HepG2 (cell line): ENCODE measurements around the gene C1QTNF6. TPM values are rescaled to one million over a fixed set of nuclear protein-coding genes. Genes with fewer than 3 reads are reported as not detected.

ENCODE experiments used
- BORCS8-MEF2B ChIP-seq: sonication (generic); formaldehyde crosslinking; IDR thresholded peaks from 2 replicates; pipeline ENCODE4 v1.8.0; 2022; ENCODE audit warnings: mild to moderate bottlenecking, missing genetic modification reagents
- CBX1 ChIP-seq: IDR thresholded peaks from one replicate; pipeline ENCODE4 v1.6.1; 2016; ENCODE audit warnings: antibody characterized with exemption, low read depth
- CCAR2 ChIP-seq: fragments of 200-400 bp; formaldehyde crosslinking; optimal IDR thresholded peaks from 2 replicates; pipeline ENCODE3; 2018; ENCODE audit warnings: low read depth, mild to moderate bottlenecking, low read length, moderate library complexity
- GPN1 ChIP-seq: sonication (generic); formaldehyde crosslinking; IDR thresholded peaks from 2 replicates; pipeline ENCODE4 v1.5.1; 2020; ENCODE audit warnings: missing genetic modification reagents, borderline replicate concordance
- GTF3A ChIP-seq: sonication (generic); formaldehyde crosslinking; conservative IDR thresholded peaks from 2 replicates; pipeline ENCODE4 v1.4.0; 2020; ENCODE audit warnings: mild to moderate bottlenecking, missing genetic modification reagents
- MLLT10 ChIP-seq: sonication (generic); formaldehyde crosslinking; IDR thresholded peaks from 2 replicates; pipeline ENCODE4 v1.4.0; 2020; ENCODE audit warnings: missing genetic modification reagents
- NFE2L2 ChIP-seq: fragments of 150-350 bp; IDR thresholded peaks from 2 replicates; pipeline ENCODE4 v1.6.1; 2014; ENCODE audit warnings: low read length
- NFIC ChIP-seq: IDR thresholded peaks from 2 replicates; pipeline ENCODE4 v1.6.1; 2012; ENCODE audit warnings: mild to moderate bottlenecking, low read length, inconsistent platforms
- RARA ChIP-seq: IDR thresholded peaks from 2 replicates; pipeline ENCODE4 v1.6.1; 2016; ENCODE audit warnings: missing genetic modification reagents, missing compliant biosample characterization
- SATB2 ChIP-seq: sonication (generic); formaldehyde crosslinking; IDR thresholded peaks from 2 replicates; pipeline ENCODE4 v1.5.0; 2020; ENCODE audit warnings: missing genetic modification reagents
- XBP1 ChIP-seq: sonication (generic); formaldehyde crosslinking; IDR thresholded peaks from 2 replicates; pipeline ENCODE4 v1.5.0; 2020; ENCODE audit warnings: missing genetic modification reagents
- ZFP36L1 ChIP-seq: sonication (generic); formaldehyde crosslinking; IDR thresholded peaks from 2 replicates; pipeline ENCODE4 v1.8.0; 2022; ENCODE audit warnings: mild to moderate bottlenecking, missing genetic modification reagents, moderate library complexity
- ZFP36L2 ChIP-seq: sonication (generic); formaldehyde crosslinking; IDR thresholded peaks from 2 replicates; pipeline ENCODE4 v1.4.0; 2020; ENCODE audit warnings: missing genetic modification reagents
- ZNF329 ChIP-seq: sonication (generic); formaldehyde crosslinking; IDR thresholded peaks from 2 replicates; pipeline ENCODE4 v1.9.0; 2021; ENCODE audit warnings: low read depth, mild to moderate bottlenecking, missing genetic modification reagents
- ZNF337 ChIP-seq: sonication (generic); formaldehyde crosslinking; IDR thresholded peaks from 2 replicates; pipeline ENCODE4 v1.5.1; 2020; ENCODE audit warnings: missing genetic modification reagents, low read depth, mild to moderate bottlenecking, borderline replicate concordance
- ZNF547 ChIP-seq: sonication (generic); formaldehyde crosslinking; IDR thresholded peaks from 2 replicates; pipeline ENCODE4 v1.5.1; 2020; ENCODE audit warnings: mild to moderate bottlenecking, missing genetic modification reagents
- ZNF570 ChIP-seq: sonication (generic); formaldehyde crosslinking; IDR thresholded peaks from 2 replicates; pipeline ENCODE4 v1.4.0; 2020; ENCODE audit warnings: mild to moderate bottlenecking, missing genetic modification reagents, borderline replicate concordance
- ZNF598 ChIP-seq: sonication (generic); formaldehyde crosslinking; IDR thresholded peaks from 2 replicates; pipeline ENCODE4 v1.5.1; 2020; ENCODE audit warnings: mild to moderate bottlenecking, missing genetic modification reagents, borderline replicate concordance
- ZNF660 ChIP-seq: sonication (generic); formaldehyde crosslinking; IDR thresholded peaks from 2 replicates; pipeline ENCODE4 v1.5.1; 2020; ENCODE audit warnings: mild to moderate bottlenecking, low read depth, missing genetic modification reagents, borderline replicate concordance
- ZNF766 ChIP-seq: sonication (generic); formaldehyde crosslinking; IDR thresholded peaks from 2 replicates; pipeline ENCODE4 v1.5.0; 2020; ENCODE audit warnings: missing genetic modification reagents, borderline replicate concordance
- ZSCAN20 ChIP-seq: sonication (generic); formaldehyde crosslinking; IDR thresholded peaks from 2 replicates; pipeline ENCODE4 v1.4.0; 2020; ENCODE audit warnings: missing genetic modification reagents, mild to moderate bottlenecking, borderline replicate concordance
- polyA plus RNA-seq, 8 experiments: library from polyadenylated mRNA; depleted of rRNA in 3 of 8; stranded (reverse) in 7 of 8; unstranded in 1 of 8; fragments of >200 nt; fragmentation: Illumina TruSeq in 4 of 8; extraction: Trizol in 4 of 8; gene quantifications; 2 replicates each; pipeline versions ENCODE4 v1.2.1 to v1.2.3, GENCODE V29; 2011 to 2016; ENCODE audit warnings: low read depth in 4 of 8, missing spikeins in 1 of 8, mixed read lengths in 1 of 8; ENCODE audit not compliant: insufficient read depth in 1 of 8
- total RNA-seq, 5 experiments: library from RNA; depleted of rRNA; stranded (reverse); fragments of >200 nt; fragmentation: Illumina TruSeq; extraction: Trizol; gene quantifications; 2 replicates each; pipeline ENCODE4 v1.2.3, GENCODE V29; 2016; ENCODE audit warnings: low read depth in 1 of 5
- TF ChIP-seq, protein P1 (sequence below): sonication (generic); formaldehyde crosslinking; IDR thresholded peaks from 2 replicates; pipeline ENCODE4 v1.8.1; 2023; ENCODE audit warnings: mild to moderate bottlenecking, missing genetic modification reagents
- TF ChIP-seq, protein P2 (sequence below): sonication (generic); formaldehyde crosslinking; IDR thresholded peaks from 2 replicates; pipeline ENCODE4 v1.9.0; 2022; ENCODE audit warnings: low read depth, missing genetic modification reagents
- TF ChIP-seq, protein P3 (sequence below): sonication (generic); formaldehyde crosslinking; IDR thresholded peaks from 2 replicates; pipeline ENCODE4 v1.5.1; 2020; ENCODE audit warnings: mild to moderate bottlenecking, moderate library complexity, missing genetic modification reagents
- TF ChIP-seq, protein P4 (sequence below): sonication (generic); formaldehyde crosslinking; IDR thresholded peaks from 2 replicates; pipeline ENCODE4 v1.8.0; 2022; ENCODE audit warnings: missing genetic modification reagents, mild to moderate bottlenecking, inconsistent platforms, borderline replicate concordance

C1QTNF6 gene
- total and polyA plus RNA-seq, 2 of the 13 experiments (the other 11 are each of a cell fraction or from before 2014, with no cell fraction given): 2.7 to 6.9 TPM

DNA sequence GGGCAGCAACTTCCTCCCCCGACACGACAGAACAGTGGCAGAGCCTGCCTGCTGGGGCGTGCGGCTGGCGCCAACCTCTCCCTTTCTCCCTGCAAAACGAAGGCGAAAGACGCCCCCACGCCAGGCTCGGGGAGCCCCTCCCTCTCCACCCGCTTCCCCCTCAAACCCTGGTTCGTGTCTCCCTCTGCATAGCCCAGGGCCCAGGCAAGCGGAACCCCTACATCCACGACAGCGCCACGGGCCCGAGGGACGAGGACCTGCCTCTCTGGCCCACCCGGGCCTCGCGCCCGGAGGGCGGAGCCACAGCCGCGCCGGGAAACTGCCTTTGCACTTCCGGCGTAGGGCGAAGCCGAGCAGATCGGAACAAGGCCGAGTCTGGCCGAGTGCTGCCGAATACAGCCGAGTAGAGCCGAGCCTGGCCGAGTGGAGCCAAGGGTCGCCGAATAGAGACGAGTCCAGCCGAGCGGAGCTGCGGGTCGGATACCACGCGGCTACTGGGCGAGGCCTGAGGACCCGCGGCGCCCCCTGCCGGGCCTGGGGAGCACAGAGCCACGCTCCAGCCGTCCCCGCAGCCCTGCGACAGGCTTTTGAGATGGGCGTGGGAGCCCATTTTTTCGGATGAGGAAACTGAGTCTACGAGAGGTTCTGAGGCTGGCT lies 11.2 kb upstream of the C1QTNF6 start (continued):
- TF ChIP-seq ZNF547 (CRISPR knock-in tag): 0 out of 2 replicates have a peak, but pooled peaks have one; percentile 79
- TF ChIP-seq, protein P1, sequence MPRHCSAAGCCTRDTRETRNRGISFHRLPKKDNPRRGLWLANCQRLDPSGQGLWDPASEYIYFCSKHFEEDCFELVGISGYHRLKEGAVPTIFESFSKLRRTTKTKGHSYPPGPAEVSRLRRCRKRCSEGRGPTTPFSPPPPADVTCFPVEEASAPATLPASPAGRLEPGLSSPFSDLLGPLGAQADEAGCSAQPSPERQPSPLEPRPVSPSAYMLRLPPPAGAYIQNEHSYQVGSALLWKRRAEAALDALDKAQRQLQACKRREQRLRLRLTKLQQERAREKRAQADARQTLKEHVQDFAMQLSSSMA (CRISPR knock-in tag): no peak; the same call in 1 of the 2 replicates
- peak; percentile 55; the same call in 1 of the 2 replicates for TF ChIP-seq ZNF329 (CRISPR knock-in tag)
- TF ChIP-seq CCAR2: no peak
- no peak; the same call in 1 of the 2 replicates for TF ChIP-seq RARA (CRISPR knock-in tag)
- no peak for TF ChIP-seq NFIC
- TF ChIP-seq ZNF660 (CRISPR knock-in tag): no peak
- no peak for TF ChIP-seq ZNF570
- TF ChIP-seq NFE2L2: no peak
- no peak for TF ChIP-seq ZFP36L2
- TF ChIP-seq ZSCAN20 (CRISPR knock-in tag): 0 out of 2 replicates have a peak, but pooled peaks have one; percentile 50
- TF ChIP-seq CBX1: peak; percentile 93
- TF ChIP-seq XBP1 (CRISPR knock-in tag): 0 out of 2 replicates have a peak, but pooled peaks have one; percentile 0
- 0 out of 2 replicates have a peak, but pooled peaks have one; percentile 72 for TF ChIP-seq ZNF598 (CRISPR knock-in tag)
- TF ChIP-seq ZFP36L1 (CRISPR knock-in tag): no peak
- TF ChIP-seq SATB2: no peak; the same call in 1 of the 2 replicates
- TF ChIP-seq, protein P2, sequence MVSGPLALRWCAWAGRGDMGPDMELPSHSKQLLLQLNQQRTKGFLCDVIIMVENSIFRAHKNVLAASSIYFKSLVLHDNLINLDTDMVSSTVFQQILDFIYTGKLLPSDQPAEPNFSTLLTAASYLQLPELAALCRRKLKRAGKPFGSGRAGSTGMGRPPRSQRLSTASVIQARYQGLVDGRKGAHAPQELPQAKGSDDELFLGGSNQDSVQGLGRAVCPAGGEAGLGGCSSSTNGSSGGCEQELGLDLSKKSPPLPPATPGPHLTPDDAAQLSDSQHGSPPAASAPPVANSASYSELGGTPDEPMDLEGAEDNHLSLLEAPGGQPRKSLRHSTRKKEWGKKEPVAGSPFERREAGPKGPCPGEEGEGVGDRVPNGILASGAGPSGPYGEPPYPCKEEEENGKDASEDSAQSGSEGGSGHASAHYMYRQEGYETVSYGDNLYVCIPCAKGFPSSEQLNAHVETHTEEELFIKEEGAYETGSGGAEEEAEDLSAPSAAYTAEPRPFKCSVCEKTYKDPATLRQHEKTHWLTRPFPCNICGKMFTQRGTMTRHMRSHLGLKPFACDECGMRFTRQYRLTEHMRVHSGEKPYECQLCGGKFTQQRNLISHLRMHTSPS (CRISPR knock-in tag): peak; percentile 59; the same call in 1 of the 2 replicates
- no peak for TF ChIP-seq MLLT10 (CRISPR knock-in tag)
- TF ChIP-seq BORCS8-MEF2B (CRISPR knock-in tag): peak; percentile 69; the same call in 1 of the 2 replicates
- TF ChIP-seq, protein P3, sequence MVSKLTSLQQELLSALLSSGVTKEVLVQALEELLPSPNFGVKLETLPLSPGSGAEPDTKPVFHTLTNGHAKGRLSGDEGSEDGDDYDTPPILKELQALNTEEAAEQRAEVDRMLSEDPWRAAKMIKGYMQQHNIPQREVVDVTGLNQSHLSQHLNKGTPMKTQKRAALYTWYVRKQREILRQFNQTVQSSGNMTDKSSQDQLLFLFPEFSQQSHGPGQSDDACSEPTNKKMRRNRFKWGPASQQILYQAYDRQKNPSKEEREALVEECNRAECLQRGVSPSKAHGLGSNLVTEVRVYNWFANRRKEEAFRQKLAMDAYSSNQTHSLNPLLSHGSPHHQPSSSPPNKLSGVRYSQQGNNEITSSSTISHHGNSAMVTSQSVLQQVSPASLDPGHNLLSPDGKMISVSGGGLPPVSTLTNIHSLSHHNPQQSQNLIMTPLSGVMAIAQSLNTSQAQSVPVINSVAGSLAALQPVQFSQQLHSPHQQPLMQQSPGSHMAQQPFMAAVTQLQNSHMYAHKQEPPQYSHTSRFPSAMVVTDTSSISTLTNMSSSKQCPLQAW: no peak; the same call in none of the 2 replicates
- peak; percentile 78; the same call in 1 of the 2 replicates for TF ChIP-seq ZNF766 (CRISPR knock-in tag)
- peak; percentile 42; the same call in 1 of the 2 replicates for TF ChIP-seq ZNF337 (CRISPR knock-in tag)
- TF ChIP-seq, protein P4, sequence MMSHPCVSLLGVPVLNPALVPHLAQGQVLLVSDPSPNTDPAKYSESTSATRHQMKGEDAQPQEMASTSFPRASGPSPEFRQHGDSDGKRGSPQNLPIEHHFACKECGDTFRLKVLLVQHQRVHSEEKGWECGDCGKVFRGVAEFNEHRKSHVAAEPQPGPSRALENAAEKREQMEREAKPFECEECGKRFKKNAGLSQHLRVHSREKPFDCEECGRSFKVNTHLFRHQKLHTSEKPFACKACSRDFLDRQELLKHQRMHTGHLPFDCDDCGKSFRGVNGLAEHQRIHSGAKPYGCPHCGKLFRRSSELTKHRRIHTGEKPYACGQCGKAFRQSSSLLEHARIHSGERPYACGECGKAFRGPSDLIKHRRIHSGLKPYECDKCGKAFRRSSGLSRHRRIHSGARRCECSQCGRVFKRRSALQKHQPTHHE (CRISPR knock-in tag): peak; percentile 42; the same call in 1 of the 2 replicates
- 0 out of 2 replicates have a peak, but pooled peaks have one; percentile 89 for TF ChIP-seq GTF3A
- TF ChIP-seq GPN1 (CRISPR knock-in tag): no peak
